RWPE1 (cell line): Measurements from ENCODE around the gene FRMD4A.

Source experiments
- CTCF ChIA-PET: fragments of 350-600 bp; sonication (Branson Sonifier 250); formaldehyde crosslinking; extraction: SDS; loops from one replicate; lab custom pipeline; 2021; lab: Yijun Ruan, JAX
- POLR2A ChIA-PET: fragments of 400-600 bp; formaldehyde crosslinking; extraction: SDS; loops from one replicate; lab custom pipeline; 2020; ENCODE audit warnings: antibody characterized with exemption; ENCODE audit not compliant: low non-redundant PET; lab: Yijun Ruan, JAX
- DNase-seq: peaks from one replicate; pipeline ENCODE4 v3.0.0; 2012; ENCODE audit warnings: low spot score
- H3K27ac ChIP-seq: fragments of 450-650 bp; 2 replicates; pipeline ENCODE4 v1.5.1; 2017
- CTCF ChIP-seq: fragments of 450-650 bp; conservative IDR thresholded peaks from 2 replicates; pipeline ENCODE4 v1.5.1; 2017; ENCODE audit warnings: low read depth, mild to moderate bottlenecking

Gene FRMD4A

GRCh38 chr10:13671904-13672303, 658.8 kb downstream of the FRMD4A start:
- no peak overlapping the region for H3K27ac ChIP-seq
- DNase-seq, result no peak
- CTCF ChIA-PET, result no interaction called here
- POLR2A ChIA-PET, result no interaction called here
- TF ChIP-seq CTCF, result no peak

GRCh38 chr10:13670311-13670710, 660.4 kb downstream of the FRMD4A start:
- no peak for DNase-seq
- ChIA-PET CTCF (no interaction called here), POLR2A (no interaction called here)
- no peak overlapping the region for H3K27ac ChIP-seq
- TF ChIP-seq CTCF, result no peak

GRCh38 chr10:13669901-13670300, 660.8 kb downstream of the FRMD4A start:
- no peak overlapping the region for H3K27ac ChIP-seq
- ChIA-PET POLR2A (no interaction called here), CTCF (no interaction called here)
- no peak for DNase-seq
- no peak for TF ChIP-seq CTCF

- H3K27ac ChIP-seq, result no peak overlapping the region
- no peak for TF ChIP-seq CTCF
- CTCF ChIA-PET, result no interaction called here
- POLR2A ChIA-PET, result no interaction called here
- DNase-seq, result no peak
Measured at GRCh38 chr10:13669182-13669855, 661.4 kb downstream of the FRMD4A start.

- no peak overlapping the region for H3K27ac ChIP-seq
- no peak for DNase-seq
- CTCF ChIA-PET, result interaction anchor here (0.6 kb wide), 1 partner anchor 34 kb away, joined by 4 read pairs; no protein-coding TSS in a partner anchor
- no peak for TF ChIP-seq CTCF
- POLR2A ChIA-PET, result no interaction called here
Measured at GRCh38 chr10:13668126-13668525, 662.6 kb downstream of the FRMD4A start.

GRCh38 chr10:13665516-13666262, 665.0 kb downstream of the FRMD4A start:
- ChIA-PET POLR2A (no interaction called here), CTCF (interaction anchor here (0.8 kb wide), 1 partner anchor 13 kb away, joined by 4 read pairs; no protein-coding TSS in a partner anchor)
- no peak for DNase-seq
- no peak for TF ChIP-seq CTCF
- H3K27ac ChIP-seq, result no peak overlapping the region
